HEK293 (cell line): ENCODE data around the gene C14orf132.

Experiments used
- IKZF3 ChIP-seq: fragments of 450-650 bp; IDR thresholded peaks from 2 replicates; pipeline ENCODE4 v1.5.0; 2018; ENCODE audit warnings: missing biosample characterization, mild to moderate bottlenecking, missing genetic modification characterization, moderate library complexity
- YY1 ChIP-seq: fragments of 450-650 bp; formaldehyde crosslinking; IDR thresholded peaks from 2 replicates; pipeline ENCODE4 v1.5.1; 2018; ENCODE audit warnings: missing biosample characterization, missing genetic modification characterization
- ZBTB48 ChIP-seq: fragments of 450-650 bp; formaldehyde crosslinking; IDR thresholded peaks from 2 replicates; pipeline ENCODE4 v1.5.1; 2016; ENCODE audit warnings: missing biosample characterization, missing genetic modification characterization
- ZBTB7A ChIP-seq: fragments of 450-650 bp; formaldehyde crosslinking; IDR thresholded peaks from 2 replicates; pipeline ENCODE4 v1.5.1; 2016; ENCODE audit warnings: low read depth, missing biosample characterization, missing genetic modification characterization
- ZNF354C ChIP-seq: fragments of 450-650 bp; formaldehyde crosslinking; IDR thresholded peaks from 2 replicates; pipeline ENCODE4 v1.5.1; 2016; ENCODE audit warnings: missing biosample characterization, missing genetic modification characterization, low read depth, borderline replicate concordance
- ZNF488 ChIP-seq: fragments of 450-650 bp; formaldehyde crosslinking; IDR thresholded peaks from 2 replicates; pipeline ENCODE4 v1.5.1; 2016; ENCODE audit warnings: missing biosample characterization, missing genetic modification characterization
- ZNF549 ChIP-seq: fragments of 450-650 bp; IDR thresholded peaks from 2 replicates; pipeline ENCODE4 v1.5.1; 2018; ENCODE audit warnings: missing biosample characterization, missing genetic modification characterization, mild to moderate bottlenecking, inconsistent platforms, moderate library complexity
- ZNF596 ChIP-seq: fragments of 450-650 bp; IDR thresholded peaks from 2 replicates; pipeline ENCODE4 v1.5.0; 2018; ENCODE audit warnings: missing biosample characterization, mild to moderate bottlenecking, missing genetic modification characterization, moderate library complexity
- TF ChIP-seq, protein P1 (sequence below): fragments of 450-650 bp; formaldehyde crosslinking; IDR thresholded peaks from 2 replicates; pipeline ENCODE4 v1.5.1; 2016; ENCODE audit warnings: missing biosample characterization, missing genetic modification characterization
- TF ChIP-seq, protein P2 (sequence below): fragments of 450-650 bp; formaldehyde crosslinking; IDR thresholded peaks from 2 replicates; pipeline ENCODE4 v1.5.1; 2016; ENCODE audit warnings: missing biosample characterization, missing genetic modification characterization, low read depth
- TF ChIP-seq, protein P3 (sequence below): fragments of 450-650 bp; formaldehyde crosslinking; IDR thresholded peaks from 2 replicates; pipeline ENCODE4 v1.5.1; 2016; ENCODE audit warnings: missing biosample characterization, missing genetic modification characterization

DNA sequence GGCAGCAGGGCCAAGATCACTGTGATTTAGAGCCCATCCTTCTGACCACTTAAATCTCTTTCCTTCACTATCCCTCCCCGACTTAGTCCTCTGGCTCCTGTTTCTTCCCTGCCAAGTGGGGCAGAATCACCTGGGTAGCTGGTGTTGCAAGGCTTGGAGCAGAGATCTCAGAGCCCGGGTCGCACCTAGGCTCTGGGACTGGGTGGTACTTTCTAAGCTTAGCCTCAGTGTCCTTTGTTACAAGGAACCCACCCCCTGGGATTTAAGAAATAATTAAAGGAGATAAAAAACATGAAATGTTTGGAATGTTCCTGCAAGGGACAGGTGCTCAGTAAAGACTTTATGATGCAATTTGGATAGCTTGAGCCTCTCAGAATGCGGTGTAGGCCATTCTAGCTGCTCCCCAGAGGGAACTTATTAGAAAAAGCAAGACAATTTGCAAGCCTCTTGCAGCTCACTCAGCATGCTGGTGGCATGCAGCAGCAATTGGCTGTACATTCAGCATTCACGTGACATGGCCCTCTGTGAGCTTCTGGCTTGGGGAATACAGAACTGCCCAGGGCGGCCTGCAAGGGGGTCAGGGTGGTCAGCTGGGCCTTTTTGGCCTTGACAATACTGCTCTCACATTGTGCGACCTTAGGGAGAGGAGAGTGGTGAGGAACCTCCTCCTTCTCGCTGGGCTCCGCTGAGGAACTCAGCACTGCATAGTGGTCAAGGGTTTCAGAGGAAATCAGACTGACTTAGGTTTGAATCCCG lies 16.8 kb downstream of the C14orf132 start:
- TF ChIP-seq ZNF488 = no peak
- TF ChIP-seq, protein P1, sequence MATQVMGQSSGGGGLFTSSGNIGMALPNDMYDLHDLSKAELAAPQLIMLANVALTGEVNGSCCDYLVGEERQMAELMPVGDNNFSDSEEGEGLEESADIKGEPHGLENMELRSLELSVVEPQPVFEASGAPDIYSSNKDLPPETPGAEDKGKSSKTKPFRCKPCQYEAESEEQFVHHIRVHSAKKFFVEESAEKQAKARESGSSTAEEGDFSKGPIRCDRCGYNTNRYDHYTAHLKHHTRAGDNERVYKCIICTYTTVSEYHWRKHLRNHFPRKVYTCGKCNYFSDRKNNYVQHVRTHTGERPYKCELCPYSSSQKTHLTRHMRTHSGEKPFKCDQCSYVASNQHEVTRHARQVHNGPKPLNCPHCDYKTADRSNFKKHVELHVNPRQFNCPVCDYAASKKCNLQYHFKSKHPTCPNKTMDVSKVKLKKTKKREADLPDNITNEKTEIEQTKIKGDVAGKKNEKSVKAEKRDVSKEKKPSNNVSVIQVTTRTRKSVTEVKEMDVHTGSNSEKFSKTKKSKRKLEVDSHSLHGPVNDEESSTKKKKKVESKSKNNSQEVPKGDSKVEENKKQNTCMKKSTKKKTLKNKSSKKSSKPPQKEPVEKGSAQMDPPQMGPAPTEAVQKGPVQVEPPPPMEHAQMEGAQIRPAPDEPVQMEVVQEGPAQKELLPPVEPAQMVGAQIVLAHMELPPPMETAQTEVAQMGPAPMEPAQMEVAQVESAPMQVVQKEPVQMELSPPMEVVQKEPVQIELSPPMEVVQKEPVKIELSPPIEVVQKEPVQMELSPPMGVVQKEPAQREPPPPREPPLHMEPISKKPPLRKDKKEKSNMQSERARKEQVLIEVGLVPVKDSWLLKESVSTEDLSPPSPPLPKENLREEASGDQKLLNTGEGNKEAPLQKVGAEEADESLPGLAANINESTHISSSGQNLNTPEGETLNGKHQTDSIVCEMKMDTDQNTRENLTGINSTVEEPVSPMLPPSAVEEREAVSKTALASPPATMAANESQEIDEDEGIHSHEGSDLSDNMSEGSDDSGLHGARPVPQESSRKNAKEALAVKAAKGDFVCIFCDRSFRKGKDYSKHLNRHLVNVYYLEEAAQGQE = no peak
- TF ChIP-seq, protein P2, sequence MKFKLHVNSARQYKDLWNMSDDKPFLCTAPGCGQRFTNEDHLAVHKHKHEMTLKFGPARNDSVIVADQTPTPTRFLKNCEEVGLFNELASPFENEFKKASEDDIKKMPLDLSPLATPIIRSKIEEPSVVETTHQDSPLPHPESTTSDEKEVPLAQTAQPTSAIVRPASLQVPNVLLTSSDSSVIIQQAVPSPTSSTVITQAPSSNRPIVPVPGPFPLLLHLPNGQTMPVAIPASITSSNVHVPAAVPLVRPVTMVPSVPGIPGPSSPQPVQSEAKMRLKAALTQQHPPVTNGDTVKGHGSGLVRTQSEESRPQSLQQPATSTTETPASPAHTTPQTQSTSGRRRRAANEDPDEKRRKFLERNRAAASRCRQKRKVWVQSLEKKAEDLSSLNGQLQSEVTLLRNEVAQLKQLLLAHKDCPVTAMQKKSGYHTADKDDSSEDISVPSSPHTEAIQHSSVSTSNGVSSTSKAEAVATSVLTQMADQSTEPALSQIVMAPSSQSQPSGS (tag by site-specific recombination) = no peak
- TF ChIP-seq, protein P3, sequence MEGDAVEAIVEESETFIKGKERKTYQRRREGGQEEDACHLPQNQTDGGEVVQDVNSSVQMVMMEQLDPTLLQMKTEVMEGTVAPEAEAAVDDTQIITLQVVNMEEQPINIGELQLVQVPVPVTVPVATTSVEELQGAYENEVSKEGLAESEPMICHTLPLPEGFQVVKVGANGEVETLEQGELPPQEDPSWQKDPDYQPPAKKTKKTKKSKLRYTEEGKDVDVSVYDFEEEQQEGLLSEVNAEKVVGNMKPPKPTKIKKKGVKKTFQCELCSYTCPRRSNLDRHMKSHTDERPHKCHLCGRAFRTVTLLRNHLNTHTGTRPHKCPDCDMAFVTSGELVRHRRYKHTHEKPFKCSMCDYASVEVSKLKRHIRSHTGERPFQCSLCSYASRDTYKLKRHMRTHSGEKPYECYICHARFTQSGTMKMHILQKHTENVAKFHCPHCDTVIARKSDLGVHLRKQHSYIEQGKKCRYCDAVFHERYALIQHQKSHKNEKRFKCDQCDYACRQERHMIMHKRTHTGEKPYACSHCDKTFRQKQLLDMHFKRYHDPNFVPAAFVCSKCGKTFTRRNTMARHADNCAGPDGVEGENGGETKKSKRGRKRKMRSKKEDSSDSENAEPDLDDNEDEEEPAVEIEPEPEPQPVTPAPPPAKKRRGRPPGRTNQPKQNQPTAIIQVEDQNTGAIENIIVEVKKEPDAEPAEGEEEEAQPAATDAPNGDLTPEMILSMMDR (tag by site-specific recombination) = no peak
- no peak for TF ChIP-seq YY1 (tag by site-specific recombination)
- TF ChIP-seq IKZF3 (tag by site-specific recombination) = no peak
- TF ChIP-seq ZBTB7A (tag by site-specific recombination) = no peak
- no peak for TF ChIP-seq ZNF354C (tag by site-specific recombination)
- TF ChIP-seq ZBTB48 (tag by site-specific recombination) = no peak
- TF ChIP-seq ZNF549 (tag by site-specific recombination) = no peak
- TF ChIP-seq ZNF596 (tag by site-specific recombination) = no peak
